ENCODE measurements around the gene PCCA.

GRCh38 chr13:100051070-100051469 lies 37.8 kb upstream of the PCCA start:
- TF ChIP-seq POLR2A (IDR thresholded peaks at IDR 0.05) (no peak), CTCF (IDR thresholded peaks at IDR 0.05) (no peak), POLR2AphosphoS5 (IDR thresholded peaks at IDR 0.05) (no peak)

All from breast epithelium (tissue), 3 donors.